Bronchial epithelial cell (primary cell): ENCODE data around the gene TBC1D10B. TPM values are rescaled to one million over a fixed set of nuclear protein-coding genes. Genes with fewer than 3 reads are reported as not detected.

Experiments
- DNase-seq: peaks from one replicate; pipeline ENCODE4 v3.0.0-alpha.2; 2010; ENCODE audit warnings: low read depth
- FAIRE-seq: peaks from 2 replicates; lab custom pipeline; 2011; peaks lifted over from hg19 to GRCh38; lab: Jason Lieb, UNC
- H3K27me3 ChIP-seq: 2 replicates; pipeline ENCODE4 v1.5.1; 2011; ENCODE audit warnings: low read length; ENCODE audit not compliant: control insufficient read depth, insufficient read depth
- H3K36me3 ChIP-seq: 2 replicates; pipeline ENCODE4 v1.5.1; 2011; ENCODE audit warnings: low read length; ENCODE audit not compliant: control insufficient read depth, insufficient read depth
- H3K4me3 ChIP-seq: 2 replicates; pipeline ENCODE4 v1.5.1; 2011; ENCODE audit warnings: mild to moderate bottlenecking, low read depth, low read length, control low read depth
- CTCF ChIP-seq: IDR thresholded peaks from 2 replicates; pipeline ENCODE4 v1.5.1; 2011; ENCODE audit warnings: mild to moderate bottlenecking, moderate library complexity, low read length, control low read depth, inconsistent platforms; ENCODE audit not compliant: insufficient read depth, severe bottlenecking
- total RNA-seq: library from RNA; depleted of rRNA; stranded (reverse); fragments of >200 nt; gene quantifications from 2 replicates; pipeline ENCODE4 v1.2.1, GENCODE V29; 2014

The TBC1D10B gene
- total RNA-seq, result 13.7 and 15.6 TPM in 2 replicates

- peak; percentile 41 for TF ChIP-seq CTCF
- peak; percentile 100 for DNase-seq
- FAIRE-seq, result peak; percentile 91
- Histone ChIP-seq H3K27me3 (no peaks in the 10 kb centered on the region), H3K4me3 (peak within 1 kb of the TSS; percentile 66), H3K36me3 (no peaks in the 10 kb centered on the region)
Measured at GRCh38 chr16:30370456-30371247, at the start of gene TBC1D10B. Gene TBC1D10B, minus strand, starts transcription at chr16:30370494. Its CDS starts 311 bp downstream, at chr16:30370183.

GRCh38 chr16:30418350-30419181, 48.3 kb upstream of the TBC1D10B start:
- peak overlapping the region; percentile 54 for H3K4me3 ChIP-seq
- DNase-seq (no peak), FAIRE-seq (no peak)
- no peaks in the 10 kb centered on the region for H3K27me3 ChIP-seq
- peaks cover 1% of the 10 kb centered on the region for H3K36me3 ChIP-seq
- no peak for TF ChIP-seq CTCF

GRCh38 chr16:30417529-30418349, 47.4 kb upstream of the TBC1D10B start:
- DNase-seq, result peak; percentile 86
- no peak for FAIRE-seq
- Histone ChIP-seq H3K27me3 (no peaks in the 10 kb centered on the region), H3K36me3 (no peaks in the 10 kb centered on the region), H3K4me3 (peak overlapping the region; percentile 54)
- TF ChIP-seq CTCF, result peak; percentile 17

- FAIRE-seq, result no peak
- Histone ChIP-seq H3K36me3 (peaks cover under 1% of the 10 kb centered on the region), H3K27me3 (no peaks in the 10 kb centered on the region), H3K4me3 (peak overlapping the region; percentile 54)
- no peak for DNase-seq
- no peak for TF ChIP-seq CTCF
Measured at GRCh38 chr16:30416624-30417528, 46.6 kb upstream of the TBC1D10B start.
